Heart left ventricle (tissue), 13 donors: Measurements from ENCODE around the gene CECR2.

Source experiments
- POLR2A ChIP-seq, 2 donors: fragments of 450-650 bp; IDR thresholded peaks; one replicate each; pipeline ENCODE4 v1.6.1; 2017; ENCODE audit warnings: antibody characterized with exemption in 2 of 2, mild to moderate bottlenecking in 2 of 2, moderate library complexity in 2 of 2
- TF ChIP-seq, protein P1 (sequence below), 12 donors: fragments of 200-600 bp; sonication (generic) in 4 of 12; IDR thresholded peaks; one replicate each; pipeline versions ENCODE4 v1.5.0 to v1.8.0; 2018 to 2022; ENCODE audit warnings: antibody characterized with exemption in 12 of 12, mild to moderate bottlenecking in 5 of 12
- donor health status: ischemic (EF 13 %, LVEDD 7.1; RV severe dilation, severe dysfunction).
- donor health status: DM: no; HTN: yes; CAD: no.
- donor health status: DM: no; HTN: no; CAD: no.
- donor health status: ischemic (EF 25% LVEDD 6.9; RV normal size, moderate dysfunction).
- donor health status: ischemic (EF 25% LVEDD 5.7; RV mildly dilated, moderate dysfunction).
- donor health status: ischemic (EF 35%, LVEDD 5.7; RV mildly dilated, moderate dysfunction).
- donor health status: nonischemic (EF 11% LVEDD 7.7; RV severe dilation, severe dysfunction).
- donor health status: DM: yes; HTN: yes; CAD: no.
- donor health status: PGD.
- donor health status: ischemic (EF 29% LVEDD 5.4; RV normal size, mild dysfunction).
- donor health status: nonischemic (EF 23%, LVEDD 6.1; RV moderate dilation, normal function).

GRCh38 chr22:17580441-17581031, 211.3 kb downstream of the CECR2 start:
- TF ChIP-seq, protein P1, sequence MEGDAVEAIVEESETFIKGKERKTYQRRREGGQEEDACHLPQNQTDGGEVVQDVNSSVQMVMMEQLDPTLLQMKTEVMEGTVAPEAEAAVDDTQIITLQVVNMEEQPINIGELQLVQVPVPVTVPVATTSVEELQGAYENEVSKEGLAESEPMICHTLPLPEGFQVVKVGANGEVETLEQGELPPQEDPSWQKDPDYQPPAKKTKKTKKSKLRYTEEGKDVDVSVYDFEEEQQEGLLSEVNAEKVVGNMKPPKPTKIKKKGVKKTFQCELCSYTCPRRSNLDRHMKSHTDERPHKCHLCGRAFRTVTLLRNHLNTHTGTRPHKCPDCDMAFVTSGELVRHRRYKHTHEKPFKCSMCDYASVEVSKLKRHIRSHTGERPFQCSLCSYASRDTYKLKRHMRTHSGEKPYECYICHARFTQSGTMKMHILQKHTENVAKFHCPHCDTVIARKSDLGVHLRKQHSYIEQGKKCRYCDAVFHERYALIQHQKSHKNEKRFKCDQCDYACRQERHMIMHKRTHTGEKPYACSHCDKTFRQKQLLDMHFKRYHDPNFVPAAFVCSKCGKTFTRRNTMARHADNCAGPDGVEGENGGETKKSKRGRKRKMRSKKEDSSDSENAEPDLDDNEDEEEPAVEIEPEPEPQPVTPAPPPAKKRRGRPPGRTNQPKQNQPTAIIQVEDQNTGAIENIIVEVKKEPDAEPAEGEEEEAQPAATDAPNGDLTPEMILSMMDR (IDR thresholded peaks at IDR 0.05): no peak
- no peak for TF ChIP-seq POLR2A (IDR thresholded peaks at IDR 0.05)
